Measurements from ENCODE around the gene TUBGCP3. TPM values are rescaled to one million over a fixed set of nuclear protein-coding genes. Genes with fewer than 3 reads are reported as not detected.

TUBGCP3 gene
- total RNA-seq, 2 donors from 2014 or later = 24.9 to 39.4 TPM

DNA sequence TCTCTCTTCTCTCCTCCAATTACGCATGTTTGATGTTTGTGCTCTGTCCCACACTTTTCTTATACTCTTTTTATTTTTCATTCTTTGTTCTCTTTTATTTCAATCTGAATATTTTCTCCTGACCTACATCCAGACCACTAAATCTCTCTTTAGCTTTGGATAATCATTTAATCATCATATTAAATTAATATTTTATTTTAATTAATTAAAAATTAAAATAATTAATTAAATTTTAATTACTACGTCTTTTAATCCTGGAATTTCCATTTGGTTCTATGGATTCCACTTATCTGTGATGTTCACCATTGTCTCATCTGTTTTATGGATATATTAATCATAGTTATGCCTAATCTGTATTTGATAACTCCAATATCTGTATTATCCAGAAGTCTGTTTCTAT, 149.4 kb downstream of the TUBGCP3 start:
- intact Hi-C loops (cut with DNase I) = no loop called here
- TF ChIP-seq, protein P1, sequence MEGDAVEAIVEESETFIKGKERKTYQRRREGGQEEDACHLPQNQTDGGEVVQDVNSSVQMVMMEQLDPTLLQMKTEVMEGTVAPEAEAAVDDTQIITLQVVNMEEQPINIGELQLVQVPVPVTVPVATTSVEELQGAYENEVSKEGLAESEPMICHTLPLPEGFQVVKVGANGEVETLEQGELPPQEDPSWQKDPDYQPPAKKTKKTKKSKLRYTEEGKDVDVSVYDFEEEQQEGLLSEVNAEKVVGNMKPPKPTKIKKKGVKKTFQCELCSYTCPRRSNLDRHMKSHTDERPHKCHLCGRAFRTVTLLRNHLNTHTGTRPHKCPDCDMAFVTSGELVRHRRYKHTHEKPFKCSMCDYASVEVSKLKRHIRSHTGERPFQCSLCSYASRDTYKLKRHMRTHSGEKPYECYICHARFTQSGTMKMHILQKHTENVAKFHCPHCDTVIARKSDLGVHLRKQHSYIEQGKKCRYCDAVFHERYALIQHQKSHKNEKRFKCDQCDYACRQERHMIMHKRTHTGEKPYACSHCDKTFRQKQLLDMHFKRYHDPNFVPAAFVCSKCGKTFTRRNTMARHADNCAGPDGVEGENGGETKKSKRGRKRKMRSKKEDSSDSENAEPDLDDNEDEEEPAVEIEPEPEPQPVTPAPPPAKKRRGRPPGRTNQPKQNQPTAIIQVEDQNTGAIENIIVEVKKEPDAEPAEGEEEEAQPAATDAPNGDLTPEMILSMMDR (IDR thresholded peaks at IDR 0.05) = no peak
- Histone ChIP-seq H3K9me3 (no peaks in the 10 kb centered on the region), H3K27ac (no peak overlapping the region), H3K27me3 (peaks cover 7% of the 10 kb centered on the region), H3K4me1 (no peaks in the 10 kb centered on the region), H3K36me3 (no peaks in the 10 kb centered on the region), H3K4me3 (no peak overlapping the region), H3K9ac (ENCODE audit: low read depth in 2 of 2, low read length in 2 of 2) (no peak overlapping the region)
- no peak for DNase-seq

DNA sequence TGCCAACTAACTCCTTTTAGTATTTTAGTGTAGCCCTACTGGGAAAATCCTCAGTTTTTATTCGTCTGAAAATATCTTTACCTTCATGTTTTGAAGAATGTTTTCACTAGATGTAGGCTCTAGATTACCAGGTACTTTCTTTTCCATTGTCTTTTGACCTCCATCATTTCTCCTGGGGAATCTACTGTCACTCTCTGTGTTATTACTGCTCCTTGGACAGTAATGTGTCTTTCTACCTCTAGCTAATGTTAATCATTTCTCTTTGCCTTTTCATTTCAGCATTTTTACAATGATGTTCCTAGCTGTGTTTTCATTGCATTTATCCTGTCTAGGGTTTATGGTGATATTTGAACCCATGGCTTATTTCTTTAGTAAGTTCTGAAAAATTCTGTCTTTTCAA, 149.9 kb downstream of the TUBGCP3 start:
- TF ChIP-seq, protein P1 (IDR thresholded peaks at IDR 0.05) = no peak
- intact Hi-C loops (cut with DNase I) = no loop called here
- no peak for DNase-seq
- no peak overlapping the region for H3K9ac ChIP-seq (ENCODE audit: low read depth in 2 of 2, low read length in 2 of 2)
- no peak overlapping the region for H3K27ac ChIP-seq
- no peaks in the 10 kb centered on the region for H3K9me3 ChIP-seq
- H3K4me1 ChIP-seq = no peaks in the 10 kb centered on the region
- no peak overlapping the region for H3K4me3 ChIP-seq
- no peaks in the 10 kb centered on the region for H3K36me3 ChIP-seq
- H3K27me3 ChIP-seq = peaks cover 2% of the 10 kb centered on the region

DNA sequence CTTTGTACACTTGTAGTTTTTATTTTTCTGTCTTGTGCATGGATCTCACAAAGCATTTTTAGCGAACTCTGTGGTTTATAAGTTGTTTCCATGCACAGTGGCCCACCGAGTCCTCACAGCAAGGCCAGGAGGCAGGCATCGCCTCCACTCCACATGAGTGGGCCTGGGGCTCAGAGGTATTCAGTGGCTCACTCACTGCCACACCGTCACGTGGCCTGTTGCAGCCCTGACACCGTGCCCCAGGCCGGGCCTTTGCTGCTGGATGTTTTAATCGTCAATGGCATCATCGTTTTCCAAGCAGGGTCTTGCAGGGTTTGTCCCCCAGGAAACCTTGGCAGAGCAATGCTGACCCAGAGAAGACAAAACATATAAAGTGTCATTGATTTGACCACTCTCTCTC, 152.0 kb downstream of the TUBGCP3 start:
- intact Hi-C loops (cut with DNase I) = no loop called here
- TF ChIP-seq, protein P1 (IDR thresholded peaks at IDR 0.05) = no peak
- H3K27ac ChIP-seq = no peak overlapping the region
- no peaks in the 10 kb centered on the region for H3K27me3 ChIP-seq
- no peak for DNase-seq
- H3K4me1 ChIP-seq = no peaks in the 10 kb centered on the region
- H3K4me3 ChIP-seq = no peak overlapping the region
- no peak overlapping the region for H3K9ac ChIP-seq (ENCODE audit: low read depth in 2 of 2, low read length in 2 of 2)
- no peaks in the 10 kb centered on the region for H3K36me3 ChIP-seq
- H3K9me3 ChIP-seq = no peaks in the 10 kb centered on the region

Other genes starting within 250 kb of the TUBGCP3 start
- gene SPACA7, start 211.8 kb downstream of the TUBGCP3 start, total RNA-seq = not detected
- gene ATP11A, start 101.9 kb upstream of the TUBGCP3 start, total RNA-seq = 10 to 100 TPM; 15.8 to 19.6 TPM

All from colonic mucosa (tissue), 4 donors.